Measurements from ENCODE around the gene APOA4. TPM values are rescaled to one million over a fixed set of nuclear protein-coding genes. Genes with fewer than 3 reads are reported as not detected.

The APOA4 gene
- total RNA-seq, 1 experiment from 2014 or later = not detected

GRCh38 chr11:116814502-116814901 is 8.6 kb downstream of the APOA4 start:
- Mint-ChIP-seq H3K4me1 (ENCODE audit: low read depth, unreplicated experiment) (no peaks in the 10 kb centered on the region), H3K27me3 (ENCODE audit: unreplicated experiment) (peaks cover 23% of the 10 kb centered on the region), H3K27ac (ENCODE audit: unreplicated experiment) (no peak overlapping the region), H3K36me3 (ENCODE audit: insufficient read depth, unreplicated experiment) (peaks cover 5% of the 10 kb centered on the region), H3K9me3 (ENCODE audit: low read depth, unreplicated experiment) (no peaks in the 10 kb centered on the region), H3K4me3 (ENCODE audit: low read depth, unreplicated experiment) (no peak overlapping the region)
- TF ChIP-seq, protein P1, sequence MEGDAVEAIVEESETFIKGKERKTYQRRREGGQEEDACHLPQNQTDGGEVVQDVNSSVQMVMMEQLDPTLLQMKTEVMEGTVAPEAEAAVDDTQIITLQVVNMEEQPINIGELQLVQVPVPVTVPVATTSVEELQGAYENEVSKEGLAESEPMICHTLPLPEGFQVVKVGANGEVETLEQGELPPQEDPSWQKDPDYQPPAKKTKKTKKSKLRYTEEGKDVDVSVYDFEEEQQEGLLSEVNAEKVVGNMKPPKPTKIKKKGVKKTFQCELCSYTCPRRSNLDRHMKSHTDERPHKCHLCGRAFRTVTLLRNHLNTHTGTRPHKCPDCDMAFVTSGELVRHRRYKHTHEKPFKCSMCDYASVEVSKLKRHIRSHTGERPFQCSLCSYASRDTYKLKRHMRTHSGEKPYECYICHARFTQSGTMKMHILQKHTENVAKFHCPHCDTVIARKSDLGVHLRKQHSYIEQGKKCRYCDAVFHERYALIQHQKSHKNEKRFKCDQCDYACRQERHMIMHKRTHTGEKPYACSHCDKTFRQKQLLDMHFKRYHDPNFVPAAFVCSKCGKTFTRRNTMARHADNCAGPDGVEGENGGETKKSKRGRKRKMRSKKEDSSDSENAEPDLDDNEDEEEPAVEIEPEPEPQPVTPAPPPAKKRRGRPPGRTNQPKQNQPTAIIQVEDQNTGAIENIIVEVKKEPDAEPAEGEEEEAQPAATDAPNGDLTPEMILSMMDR (IDR thresholded peaks at IDR 0.05; ENCODE audit: unreplicated experiment) = no peak
- CTCF ChIA-PET = no interaction called here
- BruUV-seq (replicated peaks) = no TSS peak
- DNase-seq = no peak
- intact Hi-C loops (cut with micrococcal nuclease; ENCODE audit: unreplicated experiment) = no loop called here

DNA sequence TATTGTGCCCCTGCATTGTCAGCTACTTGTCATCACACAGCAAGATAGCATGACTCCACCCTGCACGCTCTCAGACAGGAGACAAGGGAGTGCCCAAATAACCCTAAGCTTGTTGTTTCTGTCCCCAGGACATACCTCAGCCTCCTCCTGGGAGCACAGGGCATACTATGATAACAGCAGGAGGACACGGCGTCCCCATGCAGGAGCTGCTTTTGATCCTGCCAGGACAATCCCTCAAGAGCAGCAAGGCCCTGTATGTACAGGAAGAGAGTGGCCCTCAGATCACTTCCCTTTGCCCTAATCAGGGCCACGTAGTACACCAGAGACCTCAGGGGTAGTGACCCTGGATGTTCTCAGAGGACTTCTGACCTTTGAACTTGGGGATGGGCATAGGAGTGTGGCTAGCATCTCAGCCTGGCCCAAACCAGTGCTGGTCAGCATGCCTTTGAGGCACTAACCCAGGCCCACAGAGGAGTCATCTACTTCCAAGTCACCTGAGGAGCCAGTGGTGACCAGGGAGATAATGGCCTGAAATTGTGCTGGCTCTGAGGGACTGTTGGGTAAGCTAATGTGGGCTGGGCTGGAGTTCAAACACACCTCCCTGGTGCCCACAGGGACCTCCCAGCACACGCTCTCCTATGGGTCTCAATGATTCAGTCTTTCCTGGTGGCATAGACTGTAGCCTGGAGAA is 9.2 kb downstream of the APOA4 start:
- no TSS peak for BruUV-seq (replicated peaks)
- CTCF ChIA-PET = interaction anchor here (0.6 kb wide), 1 partner anchor 340 kb away, joined by 4 read pairs; no protein-coding TSS in a partner anchor
- TF ChIP-seq, protein P1 (IDR thresholded peaks at IDR 0.05; ENCODE audit: unreplicated experiment) = no peak
- intact Hi-C loops (cut with micrococcal nuclease; ENCODE audit: unreplicated experiment) = no loop called here
- DNase-seq = no peak
- no peaks in the 10 kb centered on the region for H3K4me1 Mint-ChIP-seq (ENCODE audit: low read depth, unreplicated experiment)
- no peak overlapping the region for H3K4me3 Mint-ChIP-seq (ENCODE audit: low read depth, unreplicated experiment)
- H3K27me3 Mint-ChIP-seq (ENCODE audit: unreplicated experiment) = peaks cover 23% of the 10 kb centered on the region
- peaks cover 5% of the 10 kb centered on the region for H3K36me3 Mint-ChIP-seq (ENCODE audit: insufficient read depth, unreplicated experiment)
- no peak overlapping the region for H3K27ac Mint-ChIP-seq (ENCODE audit: unreplicated experiment)
- H3K9me3 Mint-ChIP-seq (ENCODE audit: low read depth, unreplicated experiment) = no peaks in the 10 kb centered on the region

- no peak overlapping the region for H3K27ac Mint-ChIP-seq (ENCODE audit: unreplicated experiment)
- no peak for DNase-seq
- H3K36me3 Mint-ChIP-seq (ENCODE audit: insufficient read depth, unreplicated experiment) = peaks cover 5% of the 10 kb centered on the region
- TF ChIP-seq, protein P1 (IDR thresholded peaks at IDR 0.05; ENCODE audit: unreplicated experiment) = no peak
- peaks cover 23% of the 10 kb centered on the region for H3K27me3 Mint-ChIP-seq (ENCODE audit: unreplicated experiment)
- intact Hi-C loops (cut with micrococcal nuclease; ENCODE audit: unreplicated experiment) = no loop called here
- no TSS peak for BruUV-seq (replicated peaks)
- H3K4me1 Mint-ChIP-seq (ENCODE audit: low read depth, unreplicated experiment) = peaks cover 2% of the 10 kb centered on the region
- no peak overlapping the region for H3K4me3 Mint-ChIP-seq (ENCODE audit: low read depth, unreplicated experiment)
- no peaks in the 10 kb centered on the region for H3K9me3 Mint-ChIP-seq (ENCODE audit: low read depth, unreplicated experiment)
- CTCF ChIA-PET = interaction anchor here (0.6 kb wide), 1 partner anchor 339 kb away, joined by 4 read pairs; no protein-coding TSS in a partner anchor
Observed at GRCh38 chr11:116813170-116813569, 9.9 kb downstream of the APOA4 start.

DNA sequence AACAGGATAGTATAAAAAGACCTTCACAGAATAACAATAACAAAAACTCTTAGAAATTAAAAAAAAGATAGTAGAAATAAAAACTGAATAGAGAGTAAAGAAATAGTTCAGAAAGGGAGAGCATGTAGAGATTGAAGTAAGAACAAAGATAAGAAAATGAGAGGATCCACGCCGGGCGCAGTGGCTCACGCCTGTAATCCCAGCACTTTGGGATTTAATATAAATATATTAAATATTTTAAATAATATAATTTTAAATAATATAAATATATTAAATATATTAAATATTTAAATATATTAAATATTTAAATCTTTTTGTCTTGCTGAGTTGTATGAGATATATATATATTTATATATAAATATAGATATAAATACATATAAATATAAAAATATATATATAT is 11.0 kb downstream of the APOA4 start:
- Mint-ChIP-seq H3K27me3 (ENCODE audit: unreplicated experiment) (peaks cover 23% of the 10 kb centered on the region), H3K9me3 (ENCODE audit: low read depth, unreplicated experiment) (no peaks in the 10 kb centered on the region), H3K36me3 (ENCODE audit: insufficient read depth, unreplicated experiment) (peaks cover 5% of the 10 kb centered on the region), H3K4me1 (ENCODE audit: low read depth, unreplicated experiment) (peaks cover 8% of the 10 kb centered on the region), H3K27ac (ENCODE audit: unreplicated experiment) (no peak overlapping the region), H3K4me3 (ENCODE audit: low read depth, unreplicated experiment) (no peak overlapping the region)
- BruUV-seq (replicated peaks) = no TSS peak
- intact Hi-C loops (cut with micrococcal nuclease; ENCODE audit: unreplicated experiment) = no loop called here
- CTCF ChIA-PET = no interaction called here
- TF ChIP-seq, protein P1 (IDR thresholded peaks at IDR 0.05; ENCODE audit: unreplicated experiment) = no peak
- no peak for DNase-seq

Measured in Calu3 (cell line).